Measurements from ENCODE around the gene IDE. TPM values are rescaled to one million over a fixed set of nuclear protein-coding genes. Genes with fewer than 3 reads are reported as not detected.
"Not testable (repeated sequence)": the region's sequence is repeated elsewhere in the genome, so short reads cannot be mapped to it uniquely, and the experiment has no call there.

IDE gene
- polyA plus RNA-seq, 1 donor = 20.8 TPM

DNA sequence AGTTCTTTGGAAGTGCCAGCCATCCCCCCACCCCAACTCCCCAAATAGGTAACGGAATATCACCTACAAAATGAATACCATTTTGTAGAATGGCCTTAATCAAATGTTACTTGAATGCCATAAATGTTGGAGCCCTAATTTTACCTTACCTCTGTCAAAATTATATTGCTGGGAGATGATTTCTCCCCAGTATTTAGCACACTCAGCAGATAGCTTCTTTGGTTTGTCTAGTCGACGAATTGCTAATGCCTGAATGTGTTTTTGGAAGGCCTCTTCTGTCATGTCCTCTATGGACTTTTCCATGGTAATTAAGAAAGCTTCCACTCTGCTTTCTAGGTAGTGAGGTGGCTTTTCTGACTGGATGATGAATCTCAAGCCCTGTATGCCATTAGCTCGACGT is 110.3 kb downstream of the IDE start:
- H3K9me3 ChIP-seq (ENCODE audit: control insufficient read depth, low read depth, low read length) = no peaks in the 10 kb centered on the region
- DNase-seq = no peak
- no peak overlapping the region for H3K4me3 ChIP-seq (ENCODE audit: low read length)
- no peak overlapping the region for H3K27ac ChIP-seq (ENCODE audit: low read length)
- peaks cover 43% of the 10 kb centered on the region for H3K36me3 ChIP-seq (ENCODE audit: control insufficient read depth, insufficient read depth, low read length)
- H3K27me3 ChIP-seq (ENCODE audit: control insufficient read depth, insufficient read depth, low read length) = no peaks in the 10 kb centered on the region
- H3K4me1 ChIP-seq (ENCODE audit: control insufficient read depth, insufficient read depth, low read length) = no peaks in the 10 kb centered on the region
- no CpG with 5 or more reads among the region's 5 CpGs for WGBS (ENCODE audit: insufficient coverage, low lambda C conversion rate)

DNA sequence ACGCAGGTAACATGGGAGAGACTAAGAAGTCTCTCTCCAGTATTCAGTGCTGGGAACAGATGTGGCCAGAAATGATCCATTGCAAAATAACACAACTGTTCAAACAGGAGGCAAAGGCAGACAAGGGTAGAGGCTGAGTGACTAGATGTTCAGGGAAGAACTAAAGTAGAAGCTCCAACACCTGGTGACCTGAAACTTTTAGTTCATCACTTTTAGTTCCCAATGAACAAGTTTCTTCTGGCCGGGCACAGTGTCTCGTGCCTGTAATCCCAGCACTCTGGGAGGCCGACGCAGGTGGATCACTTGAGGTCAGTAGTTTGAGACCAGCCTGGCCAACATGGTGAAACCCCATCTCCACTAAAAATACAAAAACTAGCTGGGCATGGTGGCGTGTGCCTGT is 118.9 kb downstream of the IDE start:
- not testable (repeated sequence) for H3K4me1 ChIP-seq (ENCODE audit: control insufficient read depth, insufficient read depth, low read length); H3K9me3 ChIP-seq (ENCODE audit: control insufficient read depth, low read depth, low read length); H3K4me3 ChIP-seq (ENCODE audit: low read length); DNase-seq; H3K27me3 ChIP-seq (ENCODE audit: control insufficient read depth, insufficient read depth, low read length); H3K27ac ChIP-seq (ENCODE audit: low read length)
- peaks cover 37% of the 10 kb centered on the region for H3K36me3 ChIP-seq (ENCODE audit: control insufficient read depth, insufficient read depth, low read length)
- WGBS (ENCODE audit: insufficient coverage, low lambda C conversion rate) = no CpG with 5 or more reads among the region's 6 CpGs

DNA sequence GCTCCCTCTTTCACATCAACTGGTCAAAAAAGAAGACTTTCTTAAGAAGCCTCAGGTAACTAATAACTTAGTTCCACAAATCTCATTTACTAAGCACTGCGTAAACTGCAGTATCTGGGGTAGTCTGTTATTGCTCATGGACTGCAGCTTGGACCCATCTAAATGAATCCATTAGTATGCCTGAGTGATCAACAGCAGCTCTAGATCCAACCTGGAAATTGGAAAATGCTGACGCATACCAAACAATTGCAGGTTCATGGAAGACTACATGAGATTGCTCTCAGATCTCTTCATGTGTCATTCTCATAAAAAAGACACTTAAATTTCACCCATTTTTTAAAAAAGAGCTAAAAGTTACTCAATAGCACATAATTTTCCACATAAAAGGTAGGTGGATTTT is 121.6 kb downstream of the IDE start:
- DNase-seq = no peak
- Histone ChIP-seq H3K9me3 (ENCODE audit: control insufficient read depth, low read depth, low read length) (no peaks in the 10 kb centered on the region), H3K27ac (ENCODE audit: low read length) (no peak overlapping the region), H3K27me3 (ENCODE audit: control insufficient read depth, insufficient read depth, low read length) (no peaks in the 10 kb centered on the region), H3K4me1 (ENCODE audit: control insufficient read depth, insufficient read depth, low read length) (no peaks in the 10 kb centered on the region), H3K36me3 (ENCODE audit: control insufficient read depth, insufficient read depth, low read length) (peaks cover 30% of the 10 kb centered on the region), H3K4me3 (ENCODE audit: low read length) (no peak overlapping the region)
- no CpG with 5 or more reads among the region's 2 CpGs for WGBS (ENCODE audit: insufficient coverage, low lambda C conversion rate)

DNA sequence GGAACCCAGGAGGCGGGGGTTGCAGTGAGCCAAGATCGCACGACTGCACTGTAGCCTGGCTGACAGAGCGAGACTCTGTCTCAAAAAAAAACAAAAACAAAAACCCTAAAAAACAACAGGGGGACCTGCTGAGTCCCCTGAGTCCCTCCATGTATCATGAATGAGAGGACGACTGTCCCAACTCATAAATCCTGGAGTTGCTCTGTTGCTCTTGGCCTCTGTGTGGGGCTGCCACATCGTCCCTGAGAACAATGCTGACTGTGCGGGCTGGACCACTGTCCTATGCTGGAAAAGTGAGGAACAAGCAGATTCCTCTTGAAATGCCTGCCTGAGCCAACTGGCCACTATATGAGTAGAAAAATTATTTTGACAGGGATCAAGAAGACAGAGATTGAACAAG is 122.5 kb downstream of the IDE start:
- Histone ChIP-seq H3K4me1 (ENCODE audit: control insufficient read depth, insufficient read depth, low read length) (no peaks in the 10 kb centered on the region), H3K27ac (ENCODE audit: low read length) (no peak overlapping the region), H3K27me3 (ENCODE audit: control insufficient read depth, insufficient read depth, low read length) (no peaks in the 10 kb centered on the region), H3K36me3 (ENCODE audit: control insufficient read depth, insufficient read depth, low read length) (peaks cover 27% of the 10 kb centered on the region), H3K4me3 (ENCODE audit: low read length) (no peak overlapping the region), H3K9me3 (ENCODE audit: control insufficient read depth, low read depth, low read length) (no peaks in the 10 kb centered on the region)
- DNase-seq = no peak
- 100% methylated on average over 1 of the region's 7 CpGs for WGBS (ENCODE audit: insufficient coverage, low lambda C conversion rate)

DNA sequence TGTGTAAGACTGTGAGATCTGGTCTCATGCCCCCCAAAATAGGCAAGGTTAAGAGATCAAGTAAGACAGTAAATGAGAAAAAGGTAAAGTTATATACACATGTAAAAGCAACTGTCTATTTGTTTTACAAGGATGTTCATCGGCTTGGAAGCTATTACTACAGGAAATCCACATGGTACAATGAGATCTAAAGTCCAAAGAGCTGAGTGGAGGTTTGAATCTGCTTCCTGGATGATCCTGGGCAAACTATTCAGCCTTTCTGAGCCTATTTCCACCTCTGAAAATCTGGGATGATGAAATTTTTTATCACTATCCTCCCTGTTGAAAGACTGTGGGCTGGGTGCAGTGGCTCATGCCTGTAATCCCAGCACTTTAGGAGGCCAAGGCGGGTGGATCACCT is 123.0 kb downstream of the IDE start:
- peak in 1 of 2 donors; percentile 4 for DNase-seq
- Histone ChIP-seq H3K9me3 (ENCODE audit: control insufficient read depth, low read depth, low read length) (no peaks in the 10 kb centered on the region), H3K27ac (ENCODE audit: low read length) (no peak overlapping the region), H3K36me3 (ENCODE audit: control insufficient read depth, insufficient read depth, low read length) (peaks cover 22% of the 10 kb centered on the region), H3K4me3 (ENCODE audit: low read length) (no peak overlapping the region), H3K4me1 (ENCODE audit: control insufficient read depth, insufficient read depth, low read length) (no peaks in the 10 kb centered on the region), H3K27me3 (ENCODE audit: control insufficient read depth, insufficient read depth, low read length) (no peaks in the 10 kb centered on the region)
- WGBS (ENCODE audit: insufficient coverage, low lambda C conversion rate) = 67% methylated on average over 1 of the region's 2 CpGs

DNA sequence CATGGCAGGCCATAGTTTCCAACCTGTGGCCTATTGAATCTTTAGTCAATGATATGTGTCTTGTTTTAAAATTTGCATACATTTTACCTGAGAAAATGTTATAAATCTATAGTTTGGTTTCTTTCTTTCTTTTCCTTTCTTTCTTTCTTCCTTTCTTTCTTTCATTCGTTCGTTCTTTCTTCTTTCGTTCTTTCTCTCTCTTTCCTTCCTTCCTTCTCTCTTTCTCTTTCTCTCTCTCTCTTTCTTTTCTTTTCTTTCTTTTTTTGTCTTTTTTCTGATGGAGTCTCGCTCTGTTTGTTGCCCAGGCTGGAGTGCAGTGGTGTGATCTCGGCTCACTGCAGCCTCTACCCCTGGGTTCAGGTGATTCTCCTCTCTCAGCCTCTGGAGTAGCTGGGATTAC is 133.3 kb downstream of the IDE start:
- no peaks in the 10 kb centered on the region for H3K4me1 ChIP-seq (ENCODE audit: control insufficient read depth, insufficient read depth, low read length)
- no peak overlapping the region for H3K27ac ChIP-seq (ENCODE audit: low read length)
- WGBS (ENCODE audit: insufficient coverage, low lambda C conversion rate) = 97% methylated on average over 4 of the region's 5 CpGs
- no peaks in the 10 kb centered on the region for H3K36me3 ChIP-seq (ENCODE audit: control insufficient read depth, insufficient read depth, low read length)
- H3K9me3 ChIP-seq (ENCODE audit: control insufficient read depth, low read depth, low read length) = no peaks in the 10 kb centered on the region
- no peak overlapping the region for H3K4me3 ChIP-seq (ENCODE audit: low read length)
- DNase-seq = no peak
- H3K27me3 ChIP-seq (ENCODE audit: control insufficient read depth, insufficient read depth, low read length) = no peaks in the 10 kb centered on the region

DNA sequence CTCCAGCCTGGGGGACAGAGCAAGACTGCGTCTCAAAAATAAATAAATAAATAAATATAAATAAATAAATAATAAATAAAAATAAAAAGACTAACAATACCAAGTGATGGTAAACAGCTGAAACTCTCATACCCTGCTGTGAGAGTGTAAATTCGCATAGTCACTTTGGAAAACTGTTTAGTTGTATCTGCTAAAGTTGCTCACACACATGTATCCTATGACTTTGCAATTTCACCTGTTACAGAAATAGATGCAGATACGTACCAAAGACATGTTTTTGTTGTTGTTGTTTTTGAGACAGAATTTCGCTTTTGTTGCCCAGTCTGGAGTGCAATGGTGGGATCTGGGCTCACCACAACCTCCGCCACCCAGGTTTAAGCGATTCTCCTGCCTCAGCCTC is 135.7 kb downstream of the IDE start:
- Histone ChIP-seq H3K4me1 (ENCODE audit: control insufficient read depth, insufficient read depth, low read length) (no peaks in the 10 kb centered on the region), H3K27me3 (ENCODE audit: control insufficient read depth, insufficient read depth, low read length) (no peaks in the 10 kb centered on the region), H3K36me3 (ENCODE audit: control insufficient read depth, insufficient read depth, low read length) (no peaks in the 10 kb centered on the region), H3K9me3 (ENCODE audit: control insufficient read depth, low read depth, low read length) (no peaks in the 10 kb centered on the region), H3K27ac (ENCODE audit: low read length) (no peak overlapping the region), H3K4me3 (ENCODE audit: low read length) (no peak overlapping the region)
- 100% methylated on average over 1 of the region's 6 CpGs for WGBS (ENCODE audit: insufficient coverage, low lambda C conversion rate)
- DNase-seq = no peak

DNA sequence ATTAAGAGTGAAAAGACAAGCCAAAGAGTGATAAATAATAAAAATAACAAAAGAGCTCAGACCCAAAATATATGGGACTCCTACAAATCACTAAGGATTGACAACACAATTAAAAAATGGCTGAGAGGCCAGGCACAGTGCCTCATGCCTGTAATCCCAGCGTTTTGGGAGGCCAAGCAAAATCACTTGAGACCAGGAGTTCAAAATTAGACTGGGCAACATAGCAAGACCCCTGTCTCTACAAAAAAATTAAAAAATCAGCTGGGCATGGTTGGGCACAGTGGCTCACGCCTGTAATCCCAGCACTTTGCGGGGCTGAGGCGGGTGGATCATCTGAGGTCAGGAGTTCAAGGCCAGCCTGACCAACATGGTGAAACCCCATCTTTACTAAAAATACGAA is 137.3 kb downstream of the IDE start:
- H3K9me3 ChIP-seq (ENCODE audit: control insufficient read depth, low read depth, low read length) = no peaks in the 10 kb centered on the region
- no peak for DNase-seq
- WGBS (ENCODE audit: insufficient coverage, low lambda C conversion rate) = no CpG with 5 or more reads among the region's 5 CpGs
- no peak overlapping the region for H3K4me3 ChIP-seq (ENCODE audit: low read length)
- no peaks in the 10 kb centered on the region for H3K4me1 ChIP-seq (ENCODE audit: control insufficient read depth, insufficient read depth, low read length)
- H3K27ac ChIP-seq (ENCODE audit: low read length) = no peak overlapping the region
- no peaks in the 10 kb centered on the region for H3K27me3 ChIP-seq (ENCODE audit: control insufficient read depth, insufficient read depth, low read length)
- no peaks in the 10 kb centered on the region for H3K36me3 ChIP-seq (ENCODE audit: control insufficient read depth, insufficient read depth, low read length)

DNA sequence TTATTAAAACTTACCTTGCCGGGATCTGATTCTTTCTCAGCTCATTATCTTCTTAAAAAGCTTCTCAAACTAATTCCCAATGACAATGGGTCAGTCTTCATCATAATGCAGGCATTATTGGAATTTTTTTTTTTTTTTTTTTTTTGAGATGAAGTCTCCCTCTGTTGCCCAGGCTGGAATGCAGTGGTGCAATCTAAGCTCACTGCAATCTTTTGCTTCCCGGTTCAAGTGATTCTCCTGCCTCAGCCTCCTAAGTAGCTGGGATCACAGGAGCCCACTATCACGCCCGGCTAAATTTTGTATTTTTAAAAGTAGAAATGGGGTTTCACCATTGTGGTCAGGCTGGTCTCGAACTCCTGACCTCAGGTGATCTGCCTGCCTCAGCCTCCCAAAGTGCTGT is 137.8 kb downstream of the IDE start:
- H3K36me3 ChIP-seq (ENCODE audit: control insufficient read depth, insufficient read depth, low read length); DNase-seq; H3K4me3 ChIP-seq (ENCODE audit: low read length); H3K4me1 ChIP-seq (ENCODE audit: control insufficient read depth, insufficient read depth, low read length); H3K27ac ChIP-seq (ENCODE audit: low read length); H3K9me3 ChIP-seq (ENCODE audit: control insufficient read depth, low read depth, low read length); H3K27me3 ChIP-seq (ENCODE audit: control insufficient read depth, insufficient read depth, low read length): not testable (repeated sequence)
- WGBS (ENCODE audit: insufficient coverage, low lambda C conversion rate) = 100% methylated on average over 1 of the region's 5 CpGs

DNA sequence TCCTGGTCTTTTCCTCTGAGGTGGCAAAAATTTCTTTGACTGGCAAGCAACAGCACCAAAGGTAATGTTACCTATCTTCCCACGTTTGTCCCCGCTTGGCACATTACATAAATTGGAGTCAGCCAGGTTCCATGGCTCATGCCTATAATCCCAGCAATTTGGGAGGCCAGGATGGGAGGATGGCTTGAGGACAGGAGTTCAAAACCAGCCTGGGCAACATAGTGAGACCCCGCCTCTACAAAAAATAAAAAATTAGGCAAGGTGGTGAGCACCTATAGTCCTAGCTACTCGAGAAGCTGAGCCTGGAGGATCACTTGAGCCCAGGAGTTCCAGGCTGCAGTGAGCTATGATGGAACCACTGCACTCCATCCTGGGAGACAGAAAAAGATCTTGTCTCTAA is 139.5 kb downstream of the IDE start:
- Histone ChIP-seq H3K27me3 (ENCODE audit: control insufficient read depth, insufficient read depth, low read length) (no peaks in the 10 kb centered on the region), H3K4me1 (ENCODE audit: control insufficient read depth, insufficient read depth, low read length) (no peaks in the 10 kb centered on the region), H3K27ac (ENCODE audit: low read length) (no peak overlapping the region), H3K36me3 (ENCODE audit: control insufficient read depth, insufficient read depth, low read length) (no peaks in the 10 kb centered on the region), H3K4me3 (ENCODE audit: low read length) (no peak overlapping the region), H3K9me3 (ENCODE audit: control insufficient read depth, low read depth, low read length) (no peaks in the 10 kb centered on the region)
- DNase-seq = no peak
- no CpG with 5 or more reads among the region's 4 CpGs for WGBS (ENCODE audit: insufficient coverage, low lambda C conversion rate)

DNA sequence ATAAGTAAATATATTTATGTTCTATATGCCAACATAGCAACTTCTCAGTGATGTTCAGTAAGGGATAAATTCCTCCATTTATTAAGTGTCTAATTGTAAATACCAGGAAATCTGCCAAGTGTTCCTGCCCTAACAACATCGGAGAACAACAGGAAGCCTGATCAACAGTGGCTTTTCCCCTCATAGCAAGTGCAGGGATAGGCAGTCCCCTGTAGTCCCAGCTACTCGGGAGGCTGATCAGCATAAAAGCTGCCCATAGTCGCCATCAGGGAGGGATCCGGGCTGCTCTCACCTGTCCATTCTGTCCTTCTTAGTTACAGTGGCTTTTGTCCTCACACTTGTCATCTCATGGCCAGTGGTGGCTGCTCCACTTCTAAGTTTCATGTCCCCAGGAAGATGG is 141.3 kb downstream of the IDE start:
- no CpG with 5 or more reads among the region's 4 CpGs for WGBS (ENCODE audit: insufficient coverage, low lambda C conversion rate)
- Histone ChIP-seq H3K4me1 (ENCODE audit: control insufficient read depth, insufficient read depth, low read length) (no peaks in the 10 kb centered on the region), H3K36me3 (ENCODE audit: control insufficient read depth, insufficient read depth, low read length) (no peaks in the 10 kb centered on the region), H3K27ac (ENCODE audit: low read length) (no peak overlapping the region), H3K27me3 (ENCODE audit: control insufficient read depth, insufficient read depth, low read length) (no peaks in the 10 kb centered on the region), H3K9me3 (ENCODE audit: control insufficient read depth, low read depth, low read length) (no peaks in the 10 kb centered on the region), H3K4me3 (ENCODE audit: low read length) (no peak overlapping the region)
- no peak for DNase-seq

Data from large intestine (tissue), 3 donors.